SK-N-SH (cell line): Measurements from ENCODE around the gene PCARE. TPM values are rescaled to one million over a fixed set of nuclear protein-coding genes. Genes with fewer than 3 reads are reported as not detected.

Experiments used
- CTCF ChIA-PET: fragments of 300-600, 350-600 bp; formaldehyde crosslinking; extraction: SDS; loops from one replicate; lab custom pipeline; 2021; lab: Yijun Ruan, JAX
- POLR2A ChIA-PET: fragments of 350-600 bp; sonication (Branson Sonifier 250); formaldehyde crosslinking; extraction: SDS; loops from one replicate; lab custom pipeline; 2020; ENCODE audit warnings: antibody characterized with exemption, inconsistent platforms; lab: Yijun Ruan, JAX
- DNase-seq: peaks from one replicate; pipeline ENCODE4 v3.0.0; 2012
- H2AFZ ChIP-seq: fragments of 200-600 bp; sonication (generic); 2 replicates; pipeline ENCODE4 v1.8.1; 2016; ENCODE audit warnings: antibody characterized with exemption, mild to moderate bottlenecking, low read depth
- H3F3A ChIP-seq: fragments of 200-600 bp; sonication (generic); replicated peaks from 2 replicates; pipeline ENCODE3; 2016; ENCODE audit warnings: antibody characterized with exemption, mild to moderate bottlenecking; ENCODE audit not compliant: insufficient read depth
- H3K27ac ChIP-seq, 2 experiments: fragments of 200-500 bp in 1 of 2; fragments of 200-600 bp in 1 of 2; sonication (Bioruptor generic) in 1 of 2; sonication (generic), shearing (Covaris generic) in 1 of 2; 2 replicates each; pipeline versions ENCODE4 v1.5.1 to v1.6.1; 2014 to 2016; ENCODE audit warnings: low read depth in 2 of 2, inconsistent platforms in 1 of 2, low read length in 1 of 2, mild to moderate bottlenecking in 1 of 2, mixed read lengths in 1 of 2
- H3K27me3 ChIP-seq: fragments of 200-600 bp; sonication (generic), shearing (Covaris generic); 2 replicates; pipeline ENCODE4 v1.6.1; 2016; ENCODE audit warnings: mixed run types; ENCODE audit not compliant: insufficient read depth
- H3K36me3 ChIP-seq, 2 experiments: fragments of 200-500 bp in 1 of 2; fragments of 200-600 bp in 1 of 2; sonication (Bioruptor generic) in 1 of 2; sonication (generic) in 1 of 2; replicated peaks in 1 of 2; 2 replicates each; pipeline versions ENCODE3 to v1.5.1; 2014 to 2016; ENCODE audit warnings: low read length in 1 of 2, mild to moderate bottlenecking in 1 of 2; ENCODE audit not compliant: insufficient read depth in 2 of 2, control insufficient read depth in 1 of 2
- H3K4me1 ChIP-seq, 2 experiments: fragments of 200-500 bp in 1 of 2; fragments of 200-600 bp in 1 of 2; sonication (Bioruptor generic) in 1 of 2; sonication (generic), shearing (Covaris generic) in 1 of 2; 2 replicates each; pipeline versions ENCODE4 v1.5.1 to v1.6.1; 2014 to 2016; ENCODE audit warnings: low read depth in 1 of 2, low read length in 1 of 2, mixed run types in 1 of 2; ENCODE audit not compliant: insufficient read depth in 2 of 2, control insufficient read depth in 1 of 2
- H3K4me2 ChIP-seq: fragments of 200-600 bp; sonication (generic), shearing (Covaris generic); 2 replicates; pipeline ENCODE4 v1.6.1; 2017; ENCODE audit warnings: mixed run types
- H3K4me3 ChIP-seq, 2 experiments: fragments of 200-500 bp in 1 of 2; fragments of 200-600 bp in 1 of 2; sonication (Bioruptor generic) in 1 of 2; sonication (generic), shearing (Covaris generic) in 1 of 2; 2 replicates each; pipeline versions ENCODE4 v1.5.1 to v1.8.1; 2014 to 2016; ENCODE audit warnings: low read depth in 2 of 2, inconsistent platforms in 1 of 2, low read length in 1 of 2, mild to moderate bottlenecking in 1 of 2, mixed read lengths in 1 of 2, moderate library complexity in 1 of 2
- H3K79me2 ChIP-seq: fragments of 200-600 bp; sonication (generic); 2 replicates; pipeline ENCODE4 v1.8.1; 2017; ENCODE audit warnings: mild to moderate bottlenecking; ENCODE audit not compliant: insufficient read depth
- H3K9ac ChIP-seq: fragments of 200-600 bp; sonication (generic); 2 replicates; pipeline ENCODE4 v1.6.1; 2017; ENCODE audit warnings: mixed run types
- H3K9me2 ChIP-seq: fragments of 200-600 bp; sonication (generic); 2 replicates; pipeline ENCODE4 v1.6.1; 2017; ENCODE audit warnings: mixed run types
- H3K9me3 ChIP-seq: fragments of 200-600 bp; sonication (generic); 2 replicates; pipeline ENCODE4 v1.6.1; 2017; ENCODE audit warnings: mixed run types, mild to moderate bottlenecking, moderate library complexity
- H4K20me1 ChIP-seq: fragments of 200-600 bp; sonication (generic); 2 replicates; pipeline ENCODE4 v1.6.1; 2017; ENCODE audit warnings: mild to moderate bottlenecking, mixed run types; ENCODE audit not compliant: insufficient read depth
- CHD2 ChIP-seq: fragments of 150-350 bp; IDR thresholded peaks from 2 replicates; pipeline ENCODE4 v1.6.1; 2018; ENCODE audit warnings: low read length; ENCODE audit not compliant: partially characterized antibody
- FOXJ3 ChIP-seq: sonication (generic); formaldehyde crosslinking; IDR thresholded peaks from 2 replicates; pipeline ENCODE4 v1.5.1; 2020; ENCODE audit warnings: mild to moderate bottlenecking, missing genetic modification reagents
- GATA2 ChIP-seq: sonication (generic); formaldehyde crosslinking; IDR thresholded peaks from 2 replicates; pipeline ENCODE4 v1.5.0; 2020; ENCODE audit warnings: mild to moderate bottlenecking, missing genetic modification reagents
- MAX ChIP-seq: IDR thresholded peaks from 2 replicates; pipeline ENCODE4 v1.4.0; 2012; ENCODE audit warnings: low read depth
- MEF2A ChIP-seq: IDR thresholded peaks from 2 replicates; pipeline ENCODE4 v1.4.0; 2012; ENCODE audit warnings: low read depth, borderline replicate concordance
- NRF1 ChIP-seq: IDR thresholded peaks from 2 replicates; pipeline ENCODE4 v1.6.1; 2012; ENCODE audit warnings: low read depth, mild to moderate bottlenecking, low read length
- RCOR1 ChIP-seq: fragments of 150-350 bp; IDR thresholded peaks from 2 replicates; pipeline ENCODE4 v1.6.1; 2017; ENCODE audit warnings: antibody characterized with exemption, low read length
- RFX5 ChIP-seq: IDR thresholded peaks from 2 replicates; pipeline ENCODE4 v1.6.1; 2012; ENCODE audit warnings: mild to moderate bottlenecking, improper control_type of control experiment, low read length
- RXRA ChIP-seq: IDR thresholded peaks from 2 replicates; pipeline ENCODE4 v1.4.0; 2012; ENCODE audit warnings: low read depth, mild to moderate bottlenecking, borderline replicate concordance
- SIN3A ChIP-seq: IDR thresholded peaks from 2 replicates; pipeline ENCODE4 v1.6.1; 2012; ENCODE audit warnings: low read depth, mild to moderate bottlenecking, low read length, moderate library complexity, borderline replicate concordance
- TCF12 ChIP-seq: IDR thresholded peaks from 2 replicates; pipeline ENCODE4 v1.4.0; 2012
- USF1 ChIP-seq: IDR thresholded peaks from 2 replicates; pipeline ENCODE4 v1.4.0; 2012; ENCODE audit warnings: low read depth, borderline replicate concordance
- WGBS: methylation state at CpG from one replicate; pipeline ENCODE4 v1.1.6; 2017; ENCODE audit warnings: low lambda C conversion rate; 5-methylcytosine and 5-hydroxymethylcytosine counted together
- polyA plus RNA-seq, 3 experiments: library from polyadenylated mRNA; depleted of rRNA; stranded (reverse); fragments of >200 nt; gene quantifications; 2 replicates each; pipeline ENCODE4 v1.2.3, GENCODE V29; 2012
- TF ChIP-seq, protein P1 (sequence below): fragments of 150-350 bp; IDR thresholded peaks from 2 replicates; pipeline ENCODE4 v1.6.1; 2017; ENCODE audit warnings: antibody characterized with exemption, low read length, low read depth, borderline replicate concordance
- TF ChIP-seq, protein P2 (sequence below): fragments of 150-350 bp; IDR thresholded peaks from 2 replicates; pipeline ENCODE4 v1.6.1; 2016; ENCODE audit warnings: mild to moderate bottlenecking, low read depth, low read length
- TF ChIP-seq, protein P3 (sequence below): IDR thresholded peaks from 2 replicates; pipeline ENCODE4 v1.6.1; 2012; ENCODE audit warnings: mild to moderate bottlenecking, low read depth, low read length, moderate library complexity

Gene PCARE
- polyA plus RNA-seq, 1 of the 3 experiments (the other 2 are of a cell fraction), result not detected

- TF ChIP-seq, protein P1, sequence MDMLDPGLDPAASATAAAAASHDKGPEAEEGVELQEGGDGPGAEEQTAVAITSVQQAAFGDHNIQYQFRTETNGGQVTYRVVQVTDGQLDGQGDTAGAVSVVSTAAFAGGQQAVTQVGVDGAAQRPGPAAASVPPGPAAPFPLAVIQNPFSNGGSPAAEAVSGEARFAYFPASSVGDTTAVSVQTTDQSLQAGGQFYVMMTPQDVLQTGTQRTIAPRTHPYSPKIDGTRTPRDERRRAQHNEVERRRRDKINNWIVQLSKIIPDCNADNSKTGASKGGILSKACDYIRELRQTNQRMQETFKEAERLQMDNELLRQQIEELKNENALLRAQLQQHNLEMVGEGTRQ, result no peak
- TF ChIP-seq, protein P2, sequence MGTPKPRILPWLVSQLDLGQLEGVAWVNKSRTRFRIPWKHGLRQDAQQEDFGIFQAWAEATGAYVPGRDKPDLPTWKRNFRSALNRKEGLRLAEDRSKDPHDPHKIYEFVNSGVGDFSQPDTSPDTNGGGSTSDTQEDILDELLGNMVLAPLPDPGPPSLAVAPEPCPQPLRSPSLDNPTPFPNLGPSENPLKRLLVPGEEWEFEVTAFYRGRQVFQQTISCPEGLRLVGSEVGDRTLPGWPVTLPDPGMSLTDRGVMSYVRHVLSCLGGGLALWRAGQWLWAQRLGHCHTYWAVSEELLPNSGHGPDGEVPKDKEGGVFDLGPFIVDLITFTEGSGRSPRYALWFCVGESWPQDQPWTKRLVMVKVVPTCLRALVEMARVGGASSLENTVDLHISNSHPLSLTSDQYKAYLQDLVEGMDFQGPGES, result no peak
- TF ChIP-seq USF1 (no peak), GATA2 (CRISPR knock-in tag) (no peak)
These were observed 51.6 kb downstream of the PCARE start (continued) for GRCh38 chr2:29022679-29023078.

- Histone ChIP-seq H3F3A (no peaks in the 10 kb centered on the region), H2AFZ (no peak overlapping the region), H3K9me2 (no peaks in the 10 kb centered on the region)
- DNase-seq, result no peak
- CTCF ChIA-PET, result no interaction called here
- no peak for TF ChIP-seq RXRA
- TF ChIP-seq MEF2A, result no peak
- TF ChIP-seq, all 33 proteins: peak for 0
- Histone ChIP-seq H3K9me3 (no peaks in the 10 kb centered on the region), H3K4me1 (peaks cover 0 to 9% of the 10 kb centered on the region in 2 experiments; a peak in 1 of 4 replicates), H3K9ac (no peak overlapping the region), H3K4me2 (no peak overlapping the region), H3K27me3 (peaks cover 11% of the 10 kb centered on the region; the same call in 1 of the 2 replicates), H3K79me2 (no peaks in the 10 kb centered on the region), H3K27ac (no peak overlapping the region), H3K4me3 (no peak overlapping the region), H3K36me3 (no peaks in the 10 kb centered on the region), H4K20me1 (no peaks in the 10 kb centered on the region)
- 72% methylated on average over 10 of the region's 11 CpGs for whole genome bisulfite sequencing
- POLR2A ChIA-PET, result no interaction called here
These were observed 52.4 kb downstream of the PCARE start for GRCh38 chr2:29021886-29022285.

DNA sequence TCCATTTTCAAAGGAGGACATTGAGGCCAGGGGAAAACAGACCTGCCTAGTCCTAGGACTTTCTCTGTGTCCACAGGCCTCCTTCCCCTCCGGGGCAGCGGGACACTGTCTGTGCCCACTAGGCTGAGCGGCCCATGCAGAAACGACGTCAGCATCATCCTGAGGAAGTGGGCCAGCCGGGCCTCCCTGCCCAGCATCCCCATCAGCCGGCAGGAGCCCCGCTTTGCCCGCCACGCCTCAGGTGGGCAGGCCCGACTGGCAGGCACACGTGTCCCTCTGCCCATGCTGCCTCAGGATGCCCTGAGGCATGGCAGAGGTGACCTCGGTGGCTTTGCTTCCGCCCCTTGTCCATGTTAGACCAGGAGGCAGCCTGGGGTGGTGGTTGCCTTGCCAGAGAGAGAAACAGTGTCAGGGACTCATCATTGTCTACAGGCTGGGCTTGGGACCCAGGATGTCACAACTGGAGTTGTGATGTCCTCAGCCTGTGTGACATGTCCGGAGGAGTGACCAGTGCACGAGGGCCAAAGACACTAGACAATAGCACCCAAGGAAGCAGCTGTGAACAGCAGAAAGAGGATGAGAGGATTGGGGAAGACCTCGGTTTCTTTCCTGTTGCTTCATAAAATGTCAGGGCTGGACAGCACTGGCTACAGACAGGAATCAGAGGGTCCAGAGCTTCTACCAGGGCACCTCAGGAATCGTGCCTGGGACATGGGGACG lies 56.4 kb downstream of the PCARE start:
- no peak overlapping the region for H3K9ac ChIP-seq
- H3K4me3 ChIP-seq, result no peak overlapping the region
- peaks cover 13% of the 10 kb centered on the region; the same call in 1 of the 2 replicates for H3K27me3 ChIP-seq
- no peaks in the 10 kb centered on the region for H4K20me1 ChIP-seq
- TF ChIP-seq NRF1 (no peak), FOXJ3 (CRISPR knock-in tag) (no peak), MAX (no peak), RFX5 (no peak), CHD2 (no peak), TCF12 (no peak), SIN3A (no peak), RCOR1 (no peak)
- TF ChIP-seq, protein P3, sequence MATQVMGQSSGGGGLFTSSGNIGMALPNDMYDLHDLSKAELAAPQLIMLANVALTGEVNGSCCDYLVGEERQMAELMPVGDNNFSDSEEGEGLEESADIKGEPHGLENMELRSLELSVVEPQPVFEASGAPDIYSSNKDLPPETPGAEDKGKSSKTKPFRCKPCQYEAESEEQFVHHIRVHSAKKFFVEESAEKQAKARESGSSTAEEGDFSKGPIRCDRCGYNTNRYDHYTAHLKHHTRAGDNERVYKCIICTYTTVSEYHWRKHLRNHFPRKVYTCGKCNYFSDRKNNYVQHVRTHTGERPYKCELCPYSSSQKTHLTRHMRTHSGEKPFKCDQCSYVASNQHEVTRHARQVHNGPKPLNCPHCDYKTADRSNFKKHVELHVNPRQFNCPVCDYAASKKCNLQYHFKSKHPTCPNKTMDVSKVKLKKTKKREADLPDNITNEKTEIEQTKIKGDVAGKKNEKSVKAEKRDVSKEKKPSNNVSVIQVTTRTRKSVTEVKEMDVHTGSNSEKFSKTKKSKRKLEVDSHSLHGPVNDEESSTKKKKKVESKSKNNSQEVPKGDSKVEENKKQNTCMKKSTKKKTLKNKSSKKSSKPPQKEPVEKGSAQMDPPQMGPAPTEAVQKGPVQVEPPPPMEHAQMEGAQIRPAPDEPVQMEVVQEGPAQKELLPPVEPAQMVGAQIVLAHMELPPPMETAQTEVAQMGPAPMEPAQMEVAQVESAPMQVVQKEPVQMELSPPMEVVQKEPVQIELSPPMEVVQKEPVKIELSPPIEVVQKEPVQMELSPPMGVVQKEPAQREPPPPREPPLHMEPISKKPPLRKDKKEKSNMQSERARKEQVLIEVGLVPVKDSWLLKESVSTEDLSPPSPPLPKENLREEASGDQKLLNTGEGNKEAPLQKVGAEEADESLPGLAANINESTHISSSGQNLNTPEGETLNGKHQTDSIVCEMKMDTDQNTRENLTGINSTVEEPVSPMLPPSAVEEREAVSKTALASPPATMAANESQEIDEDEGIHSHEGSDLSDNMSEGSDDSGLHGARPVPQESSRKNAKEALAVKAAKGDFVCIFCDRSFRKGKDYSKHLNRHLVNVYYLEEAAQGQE, result no peak
- TF ChIP-seq, protein P1, result no peak
- H3K4me2 ChIP-seq, result no peak overlapping the region
- ChIA-PET CTCF (interaction anchor here (0.9 to 1.5 kb wide), 2 partner anchors 8 to 17 kb away, joined by 4 read pairs; no protein-coding TSS in a partner anchor), POLR2A (no interaction called here)
- H2AFZ ChIP-seq, result no peak overlapping the region
- no peak for DNase-seq
- no peaks in the 10 kb centered on the region for H3K9me2 ChIP-seq
- H3K79me2 ChIP-seq, result no peaks in the 10 kb centered on the region
- H3K36me3 ChIP-seq, result no peaks in the 10 kb centered on the region
- no peaks in the 10 kb centered on the region for H3F3A ChIP-seq
- no peaks in the 10 kb centered on the region for H3K9me3 ChIP-seq
- no peak overlapping the region for H3K27ac ChIP-seq
- no peaks in the 10 kb centered on the region for H3K4me1 ChIP-seq
- 72% methylated on average over 15 of the region's 19 CpGs for WGBS
